Neuronal stem cell (in vitro differentiated cells): ENCODE results near the gene GABRB1.
A peak's percentile ranks its signal among the peaks of the same experiment; 100 is the strongest.

ENCODE experiments used
- DNase-seq: peaks from one replicate; pipeline ENCODE4 v3.0.0-alpha.2; 2013; ENCODE audit warnings: low spot score
- H2AFZ ChIP-seq: one replicate; pipeline ENCODE4 v1.6.1; 2013; ENCODE audit warnings: mild to moderate bottlenecking, low read length, inconsistent platforms
- H2AK5ac ChIP-seq: 2 replicates; pipeline ENCODE4 v1.6.1; 2013; ENCODE audit warnings: low read depth, mild to moderate bottlenecking, inconsistent platforms, low read length, moderate library complexity, mixed read lengths
- H2BK120ac ChIP-seq: 2 replicates; pipeline ENCODE4 v1.6.1; 2013; ENCODE audit warnings: low read depth, mild to moderate bottlenecking, inconsistent platforms, low read length, moderate library complexity, mixed read lengths
- H2BK12ac ChIP-seq: one replicate; pipeline ENCODE4 v1.6.1; 2013; ENCODE audit warnings: low read length, inconsistent platforms
- H2BK15ac ChIP-seq: 2 replicates; pipeline ENCODE4 v1.6.1; 2013; ENCODE audit warnings: mild to moderate bottlenecking, low read length, inconsistent platforms, mixed read lengths
- H2BK5ac ChIP-seq: one replicate; pipeline ENCODE4 v1.6.1; 2013; ENCODE audit warnings: inconsistent platforms, mild to moderate bottlenecking, low read length, moderate library complexity
- H3K14ac ChIP-seq: one replicate; pipeline ENCODE4 v1.6.1; 2013; ENCODE audit warnings: low read length, inconsistent platforms
- H3K18ac ChIP-seq: 2 replicates; pipeline ENCODE4 v1.6.1; 2013; ENCODE audit warnings: low read length, inconsistent platforms
- H3K23ac ChIP-seq: 2 replicates; pipeline ENCODE4 v1.6.1; 2013; ENCODE audit warnings: low read depth, mild to moderate bottlenecking, mixed read lengths, low read length, inconsistent platforms; ENCODE audit not compliant: poor library complexity
- H3K27ac ChIP-seq: replicated peaks from 3 replicates; pipeline ENCODE4 v1.5.1; 2013; ENCODE audit warnings: low read length, inconsistent platforms
- H3K27me3 ChIP-seq, 3 experiments: 2 replicates each; pipeline ENCODE4 v1.6.1; 2013; ENCODE audit warnings: low read length in 3 of 3, mild to moderate bottlenecking in 2 of 3, inconsistent platforms in 1 of 3, low read depth in 1 of 3, mixed read lengths in 1 of 3, moderate library complexity in 1 of 3; ENCODE audit not compliant: control insufficient read depth in 3 of 3, insufficient read depth in 3 of 3
- H3K36me3 ChIP-seq, 2 donors: replicated peaks in 1 of 2; 2 replicates each; pipeline ENCODE4 v1.6.1; 2013; ENCODE audit warnings: low read length in 2 of 2; ENCODE audit not compliant: control insufficient read depth in 2 of 2, insufficient read depth in 2 of 2
- H3K4ac ChIP-seq: 2 replicates; pipeline ENCODE4 v1.6.1; 2013; ENCODE audit warnings: inconsistent platforms, mild to moderate bottlenecking, low read length, moderate library complexity
- H3K4me1 ChIP-seq, 2 donors: 1 replicate in 1 of 2; 2 replicates in 1 of 2; pipeline ENCODE4 v1.6.1; 2013; ENCODE audit warnings: low read length in 2 of 2, low read depth in 1 of 2; ENCODE audit not compliant: control insufficient read depth in 2 of 2, insufficient read depth in 1 of 2
- H3K4me2 ChIP-seq: one replicate; pipeline ENCODE4 v1.6.1; 2013; ENCODE audit warnings: mild to moderate bottlenecking, low read length, inconsistent platforms; ENCODE audit not compliant: insufficient read depth, poor library complexity, severe bottlenecking
- H3K4me3 ChIP-seq, 2 donors: 2 replicates each; pipeline ENCODE4 v1.5.1; 2013; ENCODE audit warnings: low read length in 2 of 2, mild to moderate bottlenecking in 2 of 2, inconsistent platforms in 1 of 2, moderate library complexity in 1 of 2
- H3K79me1 ChIP-seq: one replicate; pipeline ENCODE4 v1.6.1; 2013; ENCODE audit warnings: low read depth, mild to moderate bottlenecking, inconsistent platforms, low read length, moderate library complexity
- H3K9ac ChIP-seq: one replicate; pipeline ENCODE4 v1.6.1; 2013; ENCODE audit warnings: mild to moderate bottlenecking, low read depth, low read length, inconsistent platforms; ENCODE audit not compliant: poor library complexity
- H3K9me3 ChIP-seq, 2 donors: replicated peaks in 1 of 2; 2 replicates each; pipeline versions ENCODE3 to v1.6.1; 2013; ENCODE audit warnings: low read length in 2 of 2, mild to moderate bottlenecking in 2 of 2, inconsistent platforms in 1 of 2, low read depth in 1 of 2, mixed read lengths in 1 of 2, moderate library complexity in 1 of 2; ENCODE audit not compliant: control insufficient read depth in 2 of 2, insufficient read depth in 1 of 2
- H4K8ac ChIP-seq: one replicate; pipeline ENCODE4 v1.6.1; 2013; ENCODE audit warnings: low read depth, mild to moderate bottlenecking, inconsistent platforms, low read length, moderate library complexity
- H4K91ac ChIP-seq: one replicate; pipeline ENCODE4 v1.6.1; 2013; ENCODE audit warnings: low read length, low read depth, mild to moderate bottlenecking, inconsistent platforms; ENCODE audit not compliant: poor library complexity
- WGBS, 2 donors: extraction: QIAGEN DNeasy Blood & Tissue Kit; methylation state at CpG; one replicate each; pipeline ENCODE4 v1.1.7; 2013; ENCODE audit warnings: missing lambda C conversion rate in 2 of 2, mixed read lengths in 1 of 2; ENCODE audit not compliant: insufficient read length in 2 of 2, insufficient replicate concordance in 1 of 2; ENCODE audit errors: extremely low coverage in 2 of 2; 5-methylcytosine and 5-hydroxymethylcytosine counted together

Gene GABRB1

DNA sequence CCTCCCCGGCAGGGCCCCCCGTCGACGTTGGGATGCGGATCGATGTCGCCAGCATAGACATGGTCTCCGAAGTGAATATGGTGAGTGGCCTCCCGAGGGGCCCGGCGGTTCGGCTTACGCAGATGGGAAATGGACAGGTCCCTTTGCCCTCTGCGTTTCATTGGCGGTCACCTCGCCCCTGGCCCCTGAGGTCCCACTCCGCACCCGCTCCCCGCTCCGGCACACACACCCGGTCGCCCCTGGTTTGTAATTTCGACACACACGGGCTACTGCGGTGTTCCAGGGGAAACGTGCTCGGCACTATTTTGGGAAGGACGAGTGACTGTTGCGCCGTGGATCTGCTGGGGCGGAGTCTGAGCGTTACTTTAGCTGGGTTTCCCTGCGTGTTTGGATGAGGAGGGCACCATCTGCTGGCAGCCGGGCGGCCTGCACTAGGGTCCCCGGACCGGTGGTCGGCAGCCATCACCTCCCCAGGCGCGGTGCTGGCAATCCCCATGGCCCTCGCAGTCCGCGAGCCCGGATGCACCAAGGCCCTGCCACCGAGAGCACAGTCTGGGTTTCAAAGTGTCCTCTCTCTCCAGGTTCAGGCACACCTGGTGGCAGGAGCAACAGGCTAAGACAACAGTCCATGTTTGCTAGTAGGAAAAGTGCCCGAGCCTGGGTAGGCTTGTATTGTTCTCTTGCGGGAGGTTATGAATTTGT, 1.2 kb downstream of the GABRB1 start:
- Histone ChIP-seq H2BK120ac (no peak overlapping the region), H3K14ac (no peak overlapping the region), H3K23ac (peak overlapping the region; percentile 17), H3K79me1 (no peaks in the 10 kb centered on the region), H3K9me3 (no peaks in the 10 kb centered on the region), H3K27ac (no peak overlapping the region), H3K4me1 (peaks cover 2 to 10% of the 10 kb centered on the region in 2 donors), H3K4me2 (peak overlapping the region; percentile 84), H2AK5ac (no peak overlapping the region), H2BK5ac (no peak overlapping the region), H4K91ac (no peak overlapping the region), H3K18ac (no peak overlapping the region), H4K8ac (no peak overlapping the region), H3K9ac (peak overlapping the region; percentile 64), H3K4me3 (peak overlapping the region; percentile 40 to 87), H2BK12ac (no peak overlapping the region), H2AFZ (peak overlapping the region; percentile 90), H2BK15ac (no peak overlapping the region), H3K27me3 (peaks cover 0 to 34% (median 4%) of the 10 kb centered on the region in 3 experiments), H3K4ac (no peak overlapping the region), H3K36me3 (no peaks in the 10 kb centered on the region)
- no CpG with 5 or more reads among the region's 47 CpGs for WGBS, 2 donors
- DNase-seq: peak; percentile 75

DNA sequence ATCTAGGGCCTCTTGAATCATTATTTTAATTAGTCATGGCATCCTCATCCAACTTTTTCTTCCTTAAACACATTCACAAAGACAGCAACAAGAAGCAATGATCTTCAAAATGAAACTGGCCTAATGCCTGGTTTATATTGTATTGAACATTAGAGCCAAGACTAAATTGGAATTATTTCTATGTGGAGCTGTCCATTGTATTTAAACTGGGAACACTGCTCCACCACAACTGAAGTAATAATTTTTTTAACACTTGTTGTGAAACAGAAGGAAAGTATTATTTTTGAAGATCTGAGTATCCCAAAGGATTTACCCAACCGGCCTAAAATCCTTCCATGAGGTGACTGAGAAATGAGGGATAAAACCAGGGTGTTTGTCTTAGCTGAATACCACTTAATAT, 6.9 kb downstream of the GABRB1 start:
- Histone ChIP-seq H3K18ac (no peak overlapping the region), H3K9me3 (no peaks in the 10 kb centered on the region), H3K4me1 (no peaks in the 10 kb centered on the region), H4K8ac (no peak overlapping the region), H3K79me1 (no peaks in the 10 kb centered on the region), H3K9ac (no peak overlapping the region), H2BK12ac (no peak overlapping the region), H2BK15ac (no peak overlapping the region), H3K4me2 (no peak overlapping the region), H3K36me3 (no peaks in the 10 kb centered on the region), H3K27me3 (peaks cover 0 to 2% (median 0%) of the 10 kb centered on the region in 3 experiments), H3K23ac (no peak overlapping the region), H3K4me3 (no peak overlapping the region), H2BK5ac (no peak overlapping the region), H4K91ac (no peak overlapping the region), H2AK5ac (no peak overlapping the region), H3K27ac (no peak overlapping the region), H2AFZ (no peak overlapping the region), H2BK120ac (no peak overlapping the region), H3K4ac (no peak overlapping the region), H3K14ac (no peak overlapping the region)
- no peak for DNase-seq
- WGBS, 2 donors: no CpG with 5 or more reads among the region's 1 CpG

- H2AFZ ChIP-seq: no peak overlapping the region
- no peak overlapping the region for H3K4me2 ChIP-seq
- no peaks in the 10 kb centered on the region for H3K4me1 ChIP-seq
- H3K9me3 ChIP-seq: no peaks in the 10 kb centered on the region
- no peak overlapping the region for H2BK5ac ChIP-seq
- no peak overlapping the region for H3K23ac ChIP-seq
- H3K27ac ChIP-seq: no peak overlapping the region
- H4K8ac ChIP-seq: no peak overlapping the region
- WGBS, 2 donors: no CpG with 5 or more reads among the region's 3 CpGs
- no peak overlapping the region for H2BK120ac ChIP-seq
- no peak for DNase-seq
- no peaks in the 10 kb centered on the region for H3K36me3 ChIP-seq
- no peak overlapping the region for H3K4me3 ChIP-seq
- H4K91ac ChIP-seq: no peak overlapping the region
- H3K27me3 ChIP-seq: no peaks in the 10 kb centered on the region
- H3K14ac ChIP-seq: no peak overlapping the region
- no peak overlapping the region for H2BK12ac ChIP-seq
- H3K79me1 ChIP-seq: no peaks in the 10 kb centered on the region
- H3K18ac ChIP-seq: no peak overlapping the region
- H2AK5ac ChIP-seq: no peak overlapping the region
- H3K4ac ChIP-seq: no peak overlapping the region
- H2BK15ac ChIP-seq: no peak overlapping the region
- no peak overlapping the region for H3K9ac ChIP-seq
These were observed 9.5 kb downstream of the GABRB1 start for GRCh38 chr4:47040828-47041227.

GRCh38 chr4:47043821-47044220, 12.5 kb downstream of the GABRB1 start:
- WGBS, 2 donors: no CpG with 5 or more reads among the region's 3 CpGs
- H3K36me3 ChIP-seq: no peaks in the 10 kb centered on the region

More at GRCh38 chr4:47043821-47044220, 12.5 kb downstream of the GABRB1 start:
- Histone ChIP-seq H3K9ac (no peak overlapping the region), H2BK12ac (no peak overlapping the region), H4K91ac (no peak overlapping the region), H3K4me2 (no peak overlapping the region), H2BK15ac (no peak overlapping the region), H2AK5ac (no peak overlapping the region), H4K8ac (no peak overlapping the region), H2BK5ac (no peak overlapping the region), H3K4me3 (no peak overlapping the region), H3K27ac (no peak overlapping the region), H2AFZ (no peak overlapping the region), H3K27me3 (no peaks in the 10 kb centered on the region), H3K4ac (no peak overlapping the region), H3K14ac (no peak overlapping the region), H2BK120ac (no peak overlapping the region), H3K79me1 (no peaks in the 10 kb centered on the region), H3K18ac (no peak overlapping the region), H3K4me1 (no peaks in the 10 kb centered on the region), H3K23ac (no peak overlapping the region), H3K9me3 (no peaks in the 10 kb centered on the region)
- DNase-seq: no peak
